HG03571 (cell line): ENCODE measurements around the gene ABCC8.

Experiments
- ATAC-seq: cut with Tn5 transposase; IDR thresholded peaks from one replicate; pipeline ENCODE4 v1.9.1; 2021; ENCODE audit not compliant: unreplicated experiment

The ABCC8 gene

GRCh38 chr11:17406818-17407149 lies 69.9 kb downstream of the ABCC8 start:
- ATAC-seq, result no peak

DNA sequence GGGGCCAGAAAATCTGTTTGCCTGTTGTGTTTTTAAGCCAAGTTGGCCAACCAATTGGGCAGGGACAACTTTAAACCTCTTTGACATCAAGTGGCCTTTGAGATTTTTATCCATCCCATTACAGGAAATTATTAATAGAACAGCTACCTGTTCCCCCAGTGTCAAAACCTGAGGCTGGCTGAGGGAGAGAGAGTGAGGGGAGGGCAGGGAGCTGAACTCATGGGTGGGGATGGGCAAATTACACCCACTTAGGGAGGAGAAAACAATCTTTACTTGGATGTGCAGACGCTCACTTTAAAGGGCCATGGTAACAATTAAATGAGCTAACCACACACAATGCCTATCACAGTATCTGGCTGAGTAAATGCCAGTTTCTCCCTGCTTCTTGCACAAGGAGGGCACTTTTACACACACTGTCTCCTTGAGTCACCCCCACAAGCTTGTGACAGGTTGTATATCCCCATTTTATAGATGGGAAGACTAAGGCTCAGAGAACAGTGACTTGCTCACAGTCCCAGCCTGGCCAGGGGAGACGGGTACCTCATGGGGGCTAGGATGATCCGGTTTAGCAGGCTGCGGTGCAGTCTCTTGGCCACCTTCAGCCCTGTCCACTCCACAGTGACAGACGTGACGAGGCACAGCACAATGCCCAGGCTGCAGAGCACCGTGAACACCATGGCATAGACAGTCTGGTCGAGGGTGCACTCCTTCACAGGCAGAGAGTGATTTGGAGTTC lies 70.4 kb downstream of the ABCC8 start:
- no peak for ATAC-seq

DNA sequence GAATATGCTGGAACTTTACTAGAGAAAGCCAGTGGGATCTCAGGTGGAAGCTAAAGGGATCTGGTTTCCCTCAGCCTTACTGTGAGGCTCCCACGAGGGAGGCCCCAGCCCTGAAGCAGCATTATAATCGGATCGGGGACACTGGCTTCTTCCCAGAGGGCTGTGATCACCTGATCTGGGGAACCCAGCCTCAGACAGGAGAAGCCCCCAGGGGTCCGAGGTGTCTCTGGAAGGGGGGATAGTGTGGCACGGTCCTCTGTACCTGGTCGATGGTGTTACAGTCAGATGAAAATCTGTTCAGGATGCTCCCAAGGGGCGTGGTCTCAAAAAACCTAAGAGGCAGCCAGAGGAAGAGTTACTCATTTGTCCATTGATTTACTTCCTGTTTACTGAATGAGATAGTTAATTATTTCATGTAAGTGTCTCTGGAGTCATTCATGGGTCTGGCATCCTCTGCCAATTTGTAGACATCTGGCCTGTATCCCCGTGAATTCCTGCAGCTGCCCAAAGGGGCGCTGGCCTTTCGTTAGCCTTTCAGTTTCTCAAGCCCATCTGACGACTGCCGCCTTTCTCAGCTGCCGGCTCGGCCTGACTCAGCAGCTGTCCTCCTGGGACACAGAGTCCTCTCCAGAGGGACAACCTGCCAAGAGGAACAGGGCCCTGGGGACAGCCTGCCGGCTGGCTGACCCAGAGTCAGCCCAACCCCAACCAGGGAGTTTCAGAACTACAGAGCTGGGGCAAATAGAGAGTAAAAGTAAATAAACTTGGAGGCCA lies 71.2 kb downstream of the ABCC8 start:
- no peak for ATAC-seq

- no peak for ATAC-seq
Observed at GRCh38 chr11:17403980-17404759, 72.5 kb downstream of the ABCC8 start.

- ATAC-seq, result no peak
Observed at GRCh38 chr11:17402486-17402885, 74.2 kb downstream of the ABCC8 start.

- no peak for ATAC-seq
Observed at GRCh38 chr11:17401841-17402240, 74.8 kb downstream of the ABCC8 start.

GRCh38 chr11:17401316-17401715 lies 75.3 kb downstream of the ABCC8 start:
- no peak for ATAC-seq

DNA sequence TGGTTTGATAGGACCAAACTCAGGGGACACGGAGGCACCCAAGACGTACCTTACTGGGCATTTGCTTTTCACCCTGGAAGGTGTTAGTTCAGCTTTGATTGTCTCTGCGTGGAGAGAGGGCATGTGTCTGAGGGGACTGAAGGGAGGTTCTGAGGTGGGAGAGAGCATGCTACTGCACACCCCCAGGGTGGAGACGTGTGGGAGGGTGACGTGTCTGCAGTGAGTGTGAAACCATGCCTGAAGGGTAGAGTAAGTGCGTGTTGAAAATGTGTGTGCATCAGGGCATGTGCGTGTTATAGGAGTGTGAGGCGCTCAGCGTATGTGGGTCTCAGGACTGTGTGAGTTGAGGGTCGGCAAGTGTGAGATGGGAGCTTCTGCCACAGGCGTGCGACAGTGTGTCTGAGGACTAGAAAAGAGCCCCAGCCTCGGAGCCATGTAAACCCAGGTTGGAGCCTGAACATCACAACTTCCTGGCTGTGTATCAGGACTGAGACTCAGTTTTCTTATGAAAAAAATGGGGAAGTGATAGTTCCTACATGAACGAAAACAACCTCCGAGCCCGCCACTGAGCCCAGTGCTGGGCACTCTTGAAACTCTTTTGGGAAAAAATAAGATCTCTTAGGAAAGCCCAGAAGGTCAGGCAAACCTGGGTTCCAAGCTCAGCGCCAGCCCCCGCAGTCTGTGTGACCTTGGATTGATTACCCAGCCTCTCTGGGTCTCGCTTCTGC lies 76.4 kb downstream of the ABCC8 start:
- no peak for ATAC-seq

GRCh38 chr11:17399236-17399635 lies 77.4 kb downstream of the ABCC8 start:
- ATAC-seq, result no peak

- ATAC-seq, result no peak
Observed at GRCh38 chr11:17397311-17398002, 79.2 kb downstream of the ABCC8 start.

- ATAC-seq, result no peak
Observed at GRCh38 chr11:17396598-17397310, 79.9 kb downstream of the ABCC8 start.

DNA sequence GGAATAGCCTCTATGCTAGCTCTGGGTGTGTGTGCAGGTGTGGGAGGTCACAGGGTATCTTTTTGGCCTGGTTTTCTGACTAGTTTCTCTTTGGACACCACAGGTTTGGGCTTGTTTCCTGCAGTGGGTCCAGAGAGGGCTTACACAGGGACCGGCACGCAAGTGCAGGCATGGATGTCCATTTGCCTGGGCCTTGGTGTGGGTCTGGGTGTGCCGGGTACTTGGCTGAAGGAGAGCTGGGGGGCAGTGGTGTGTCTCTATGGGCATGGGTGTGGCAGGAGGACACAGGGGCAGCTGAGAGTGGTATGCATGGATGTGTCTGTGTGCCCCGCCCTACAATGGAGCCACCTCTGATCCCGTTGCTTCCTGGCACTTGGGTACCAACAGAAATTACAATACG lies 80.7 kb downstream of the ABCC8 start:
- no peak for ATAC-seq

DNA sequence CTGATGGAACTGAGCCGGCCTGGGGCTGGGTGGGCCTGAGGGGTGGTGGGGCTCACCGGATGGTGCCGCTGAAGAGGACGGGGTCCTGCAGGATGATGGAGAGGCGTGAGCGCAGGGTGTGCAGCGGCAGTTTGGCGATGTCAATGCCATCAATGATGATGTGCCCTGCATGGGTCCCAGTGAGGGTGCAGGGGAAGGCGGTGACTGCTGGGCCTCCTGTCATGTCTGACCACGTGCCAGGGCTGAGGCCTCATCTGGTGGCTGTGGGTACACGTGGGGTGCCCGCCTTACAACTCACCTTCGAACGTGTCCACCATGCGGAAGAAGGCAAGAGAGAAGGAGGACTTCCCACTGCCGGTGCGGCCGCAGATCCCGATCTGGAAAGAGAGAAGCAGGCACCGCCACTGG lies 81.1 kb downstream of the ABCC8 start:
- ATAC-seq, result no peak

GRCh38 chr11:17394743-17395390 lies 81.8 kb downstream of the ABCC8 start:
- no peak for ATAC-seq

DNA sequence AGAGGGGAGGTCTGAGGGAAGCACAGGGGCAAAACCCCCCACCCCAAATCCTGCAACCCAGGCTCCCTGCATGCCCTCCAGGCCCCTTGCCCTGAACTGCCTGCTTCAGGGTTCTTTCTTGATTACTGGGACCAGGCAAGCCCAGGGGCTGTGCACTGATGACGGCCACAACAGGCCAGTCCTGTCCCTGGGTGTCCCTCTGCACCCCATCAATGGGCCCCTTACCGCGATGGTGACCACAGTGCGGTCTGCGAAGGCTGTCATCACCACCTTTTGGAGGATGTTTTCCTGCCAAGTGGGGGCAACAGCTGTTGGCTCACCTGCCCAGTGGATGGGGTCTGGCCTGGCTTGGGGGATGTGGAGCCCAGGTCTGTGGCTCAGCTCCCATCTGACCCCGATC lies 83.2 kb downstream of the ABCC8 start:
- no peak for ATAC-seq

GRCh38 chr11:17392872-17393271 lies 83.8 kb downstream of the ABCC8 start:
- ATAC-seq, result no peak

GRCh38 chr11:17391493-17392355 lies 84.9 kb downstream of the ABCC8 start:
- no peak for ATAC-seq

DNA sequence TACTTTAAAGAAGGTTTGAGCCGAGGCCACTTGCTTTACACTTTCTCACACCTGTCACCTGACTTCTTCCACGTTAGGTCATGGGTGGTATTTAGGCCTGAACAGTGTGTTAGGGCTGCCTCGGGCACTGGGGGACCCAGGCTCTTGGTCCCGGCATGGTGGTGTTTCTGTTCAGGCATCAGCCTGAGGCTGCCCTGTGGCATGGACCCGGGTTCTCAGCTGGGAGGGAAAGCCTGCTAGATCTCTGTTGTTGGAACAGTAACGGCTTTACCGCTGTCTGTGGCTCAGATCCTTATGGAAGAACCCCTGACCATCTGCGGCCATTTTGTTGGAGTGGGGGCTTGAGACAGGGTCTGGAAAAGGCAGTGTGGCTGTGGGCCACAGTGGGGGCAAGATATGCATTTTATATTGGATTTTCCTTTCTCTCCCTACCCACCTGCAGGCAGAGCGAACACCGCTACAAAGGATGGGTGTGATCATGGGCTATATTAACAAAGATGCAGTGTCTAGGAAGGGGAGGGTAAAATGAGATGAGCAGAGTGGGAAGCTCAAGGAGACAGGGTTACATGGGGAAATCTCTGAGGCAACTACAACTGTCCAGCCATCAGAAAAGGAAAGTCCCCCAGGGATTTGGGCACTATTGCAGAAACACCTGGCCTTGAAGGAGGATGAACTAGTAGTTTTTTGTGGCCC lies 86.5 kb downstream of the ABCC8 start:
- ATAC-seq, result no peak
